ENCODE results near the gene KANK2. TPM values are rescaled to one million over a fixed set of nuclear protein-coding genes. Genes with fewer than 3 reads are reported as not detected.

KANK2 gene
- total and polyA plus RNA-seq, 8 donors = 19.0 to 48.7 (median 28.7) TPM

GRCh38 chr19:11242864-11243797 lies 45.8 kb upstream of the KANK2 start:
- peaks cover 0 to 9% (median 0%) of the 10 kb centered on the region in 3 donors for H3K36me3 ChIP-seq
- TF ChIP-seq CTCF (IDR thresholded peaks at IDR 0.05) = peak; percentile 44 to 69 (median 63)
- FAIRE-seq (no peak), DNase-seq (peak; percentile 90 to 98 (median 94)), ATAC-seq (peak; percentile 90 to 99 (median 96))
- H3K27ac ChIP-seq = peak overlapping the region in 1 of 4 donors; percentile 22
- H3K4me1 ChIP-seq = no peaks in the 10 kb centered on the region
- WGBS, 2 donors = 51 to 55% methylated on average over 41 to 48 of the region's 48 CpGs
- H3K9me3 ChIP-seq = no peaks in the 10 kb centered on the region
- intact Hi-C loops (cut with DNase I) = no loop called here
- no peaks in the 10 kb centered on the region for H3K27me3 ChIP-seq
- no peak overlapping the region for H3K4me3 ChIP-seq

GRCh38 chr19:11242025-11242424 lies 44.7 kb upstream of the KANK2 start:
- TF ChIP-seq CTCF (IDR thresholded peaks at IDR 0.05) = no peak
- Histone ChIP-seq H3K27ac (no peak overlapping the region), H3K27me3 (no peaks in the 10 kb centered on the region), H3K36me3 (peaks cover 0 to 9% (median 0%) of the 10 kb centered on the region in 3 donors), H3K9me3 (no peaks in the 10 kb centered on the region), H3K4me3 (no peak overlapping the region), H3K4me1 (no peaks in the 10 kb centered on the region)
- no peak for DNase-seq
- no peak for FAIRE-seq
- 81 to 84% methylated on average over 11 of the region's 11 CpGs for WGBS, 2 donors
- intact Hi-C loops (cut with DNase I) = no loop called here
- no peak for ATAC-seq

GRCh38 chr19:11240008-11240444 lies 42.7 kb upstream of the KANK2 start:
- Histone ChIP-seq H3K4me1 (no peaks in the 10 kb centered on the region), H3K27ac (no peak overlapping the region), H3K36me3 (peaks cover 0 to 9% (median 0%) of the 10 kb centered on the region in 3 donors), H3K4me3 (no peak overlapping the region), H3K9me3 (no peaks in the 10 kb centered on the region), H3K27me3 (no peaks in the 10 kb centered on the region)
- DNase-seq (no peak), ATAC-seq (no peak), FAIRE-seq (no peak)
- no peak for TF ChIP-seq CTCF (IDR thresholded peaks at IDR 0.05)
- intact Hi-C loops (cut with DNase I) = no loop called here
- 96 to 99% methylated on average over 8 of the region's 8 CpGs for WGBS, 2 donors

- 95% methylated on average over 23 of the region's 23 CpGs for WGBS, 2 donors
- no peak for TF ChIP-seq CTCF (IDR thresholded peaks at IDR 0.05)
- H3K27me3 ChIP-seq = no peaks in the 10 kb centered on the region
- no peak within 1 kb of the TSS for H3K27ac ChIP-seq
- no peak within 1 kb of the TSS for H3K4me3 ChIP-seq
- no peaks in the 10 kb centered on the region for H3K9me3 ChIP-seq
- intact Hi-C loops (cut with DNase I) = no loop called here
- peaks cover 0 to 9% (median 0%) of the 10 kb centered on the region in 3 donors for H3K36me3 ChIP-seq
- ATAC-seq (no peak), FAIRE-seq (no peak), DNase-seq (no peak)
- no peaks in the 10 kb centered on the region for H3K4me1 ChIP-seq
Measured at GRCh38 chr19:11239377-11240000, 42.1 kb upstream of the KANK2 start, which contains the start of gene ANGPTL8. Gene ANGPTL8 (plus strand): TSS chr19:11239619. CDS start chr19:11239638, 19 bp downstream.

Data from pancreas (tissue), 10 donors.